HG02884 (cell line): ENCODE data around the gene HHIPL1.

Experiments
- ATAC-seq: cut with Tn5 transposase; IDR thresholded peaks from one replicate; pipeline ENCODE4 v1.9.1; 2021; ENCODE audit warnings: mild to moderate bottlenecking, moderate library complexity; ENCODE audit not compliant: unreplicated experiment

The HHIPL1 gene

GRCh38 chr14:99687284-99688209 is 42.6 kb downstream of the HHIPL1 start:
- no peak for ATAC-seq

- ATAC-seq: no peak
These were observed 43.3 kb downstream of the HHIPL1 start for GRCh38 chr14:99688210-99688581.

- ATAC-seq: no peak
These were observed 43.7 kb downstream of the HHIPL1 start for GRCh38 chr14:99688629-99689028.

- ATAC-seq: no peak
These were observed 44.6 kb downstream of the HHIPL1 start for GRCh38 chr14:99689266-99690236.

- no peak for ATAC-seq
These were observed 45.7 kb downstream of the HHIPL1 start for GRCh38 chr14:99690636-99691035.

GRCh38 chr14:99691111-99691885 is 46.4 kb downstream of the HHIPL1 start:
- ATAC-seq: no peak

GRCh38 chr14:99693918-99694317 is 49.0 kb downstream of the HHIPL1 start:
- ATAC-seq: no peak

- no peak for ATAC-seq
These were observed 52.0 kb downstream of the HHIPL1 start for GRCh38 chr14:99696929-99697328.

GRCh38 chr14:99698236-99698635 is 53.3 kb downstream of the HHIPL1 start:
- ATAC-seq: no peak

- no peak for ATAC-seq
These were observed 53.7 kb downstream of the HHIPL1 start for GRCh38 chr14:99698642-99699041.

- no peak for ATAC-seq
These were observed 54.3 kb downstream of the HHIPL1 start for GRCh38 chr14:99699085-99699760.

- ATAC-seq: no peak
These were observed 54.9 kb downstream of the HHIPL1 start for GRCh38 chr14:99699861-99700260.

- ATAC-seq: no peak
These were observed 55.5 kb downstream of the HHIPL1 start for GRCh38 chr14:99700379-99700778.

GRCh38 chr14:99701260-99701659 is 56.3 kb downstream of the HHIPL1 start:
- ATAC-seq: no peak

- ATAC-seq: no peak
These were observed 57.2 kb downstream of the HHIPL1 start for GRCh38 chr14:99702115-99702514.

- ATAC-seq: no peak
These were observed 58.5 kb downstream of the HHIPL1 start for GRCh38 chr14:99703381-99703780.

GRCh38 chr14:99704037-99704436 is 59.1 kb downstream of the HHIPL1 start:
- ATAC-seq: no peak

- no peak for ATAC-seq
These were observed 61.4 kb downstream of the HHIPL1 start for GRCh38 chr14:99706107-99706900.

- ATAC-seq: no peak
These were observed 62.5 kb downstream of the HHIPL1 start for GRCh38 chr14:99707420-99707819.
